RWPE2 (cell line): Measurements from ENCODE around the gene NOXO1.
A peak's percentile ranks its signal among the peaks of the same experiment; 100 is the strongest.

Experiments
- ATAC-seq: fragments of 200-7000 bp; cut with Tn5 transposase; 3 replicates; pipeline ENCODE4 v1.9.1; 2021; ENCODE audit warnings: low read depth
- DNase-seq: peaks from one replicate; pipeline ENCODE4 v3.0.0-alpha.2; 2020; ENCODE audit warnings: low spot score
- H3K27ac ChIP-seq: fragments of 450-650 bp; 2 replicates; pipeline ENCODE4 v1.5.1; 2017; ENCODE audit warnings: mild to moderate bottlenecking; ENCODE audit not compliant: poor library complexity, severe bottlenecking
- H3K27me3 ChIP-seq: fragments of 250-450 bp; sonication (Bioruptor Pico); 2 replicates; pipeline ENCODE4 v1.5.1; 2021; ENCODE audit warnings: mild to moderate bottlenecking, moderate library complexity; ENCODE audit not compliant: insufficient read depth, poor library complexity, severe bottlenecking
- H3K36me3 ChIP-seq: fragments of 250-450 bp; sonication (Bioruptor Pico); 2 replicates; pipeline ENCODE4 v1.5.1; 2020; ENCODE audit warnings: low read depth, mild to moderate bottlenecking, moderate library complexity
- H3K4me1 ChIP-seq: fragments of 250-450 bp; sonication (Bioruptor Pico); 2 replicates; pipeline ENCODE4 v1.5.1; 2021; ENCODE audit warnings: mild to moderate bottlenecking, moderate library complexity; ENCODE audit not compliant: insufficient read depth, poor library complexity, severe bottlenecking
- H3K4me3 ChIP-seq: fragments of 250-450 bp; sonication (Bioruptor Pico); 2 replicates; pipeline ENCODE4 v1.5.1; 2021; ENCODE audit warnings: mild to moderate bottlenecking, moderate library complexity; ENCODE audit not compliant: severe bottlenecking
- H3K9me3 ChIP-seq: fragments of 250-450 bp; sonication (Bioruptor Pico); 2 replicates; pipeline ENCODE4 v1.5.1; 2021; ENCODE audit warnings: mild to moderate bottlenecking, moderate library complexity; ENCODE audit not compliant: severe bottlenecking
- CTCF ChIP-seq: fragments of 450-650 bp; IDR thresholded peaks from one replicate; pipeline ENCODE4 v1.5.1; 2017; ENCODE audit warnings: mild to moderate bottlenecking, moderate library complexity; ENCODE audit not compliant: poor library complexity, severe bottlenecking

NOXO1 gene

DNA sequence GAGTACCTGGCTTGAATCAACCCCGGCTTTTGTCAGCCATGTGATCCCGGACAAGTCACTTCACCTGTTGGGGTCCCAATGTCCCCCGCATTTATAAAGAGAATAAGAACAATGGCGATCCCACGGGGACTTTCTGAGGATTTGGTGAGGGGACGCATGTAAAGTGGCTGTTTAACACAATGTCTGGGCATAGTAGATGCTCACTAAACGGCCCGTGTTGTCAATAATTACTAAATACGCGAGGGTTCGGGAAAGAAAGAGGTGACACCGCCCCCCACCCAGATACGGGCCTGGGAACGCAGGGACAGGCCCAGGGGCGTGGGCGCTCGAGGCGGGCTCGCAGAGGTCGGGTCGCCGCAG lies 10.3 kb upstream of the NOXO1 start:
- Histone ChIP-seq H3K27me3 (peaks cover 5% of the 10 kb centered on the region), H3K36me3 (peaks cover 2% of the 10 kb centered on the region; the same call in 1 of the 2 replicates), H3K4me3 (no peak overlapping the region), H3K9me3 (no peaks in the 10 kb centered on the region), H3K4me1 (peaks cover 2% of the 10 kb centered on the region), H3K27ac (no peak overlapping the region)
- ATAC-seq, result no peak
- TF ChIP-seq CTCF, result no peak
- no peak for DNase-seq

DNA sequence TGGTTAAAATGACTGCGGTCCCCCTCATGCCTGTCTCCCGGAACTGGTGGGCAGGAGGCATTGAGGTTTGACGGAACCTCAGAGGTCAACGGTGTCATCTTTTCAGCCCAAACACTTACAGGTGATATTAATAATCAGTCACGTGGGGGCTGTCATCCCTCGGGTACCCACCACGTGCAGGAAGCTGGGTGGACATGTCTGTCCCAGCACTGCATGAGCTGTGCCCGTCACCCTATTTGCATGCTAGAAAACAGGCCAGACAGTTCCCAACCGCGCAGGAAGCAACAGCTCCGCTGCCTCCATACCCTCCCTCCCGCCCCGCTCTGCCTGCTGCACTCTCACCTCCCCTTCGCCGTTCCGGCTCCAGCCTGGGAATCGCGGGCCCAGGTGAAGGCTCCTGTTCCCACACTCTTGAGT lies 9.9 kb upstream of the NOXO1 start:
- no peak for ATAC-seq

DNA sequence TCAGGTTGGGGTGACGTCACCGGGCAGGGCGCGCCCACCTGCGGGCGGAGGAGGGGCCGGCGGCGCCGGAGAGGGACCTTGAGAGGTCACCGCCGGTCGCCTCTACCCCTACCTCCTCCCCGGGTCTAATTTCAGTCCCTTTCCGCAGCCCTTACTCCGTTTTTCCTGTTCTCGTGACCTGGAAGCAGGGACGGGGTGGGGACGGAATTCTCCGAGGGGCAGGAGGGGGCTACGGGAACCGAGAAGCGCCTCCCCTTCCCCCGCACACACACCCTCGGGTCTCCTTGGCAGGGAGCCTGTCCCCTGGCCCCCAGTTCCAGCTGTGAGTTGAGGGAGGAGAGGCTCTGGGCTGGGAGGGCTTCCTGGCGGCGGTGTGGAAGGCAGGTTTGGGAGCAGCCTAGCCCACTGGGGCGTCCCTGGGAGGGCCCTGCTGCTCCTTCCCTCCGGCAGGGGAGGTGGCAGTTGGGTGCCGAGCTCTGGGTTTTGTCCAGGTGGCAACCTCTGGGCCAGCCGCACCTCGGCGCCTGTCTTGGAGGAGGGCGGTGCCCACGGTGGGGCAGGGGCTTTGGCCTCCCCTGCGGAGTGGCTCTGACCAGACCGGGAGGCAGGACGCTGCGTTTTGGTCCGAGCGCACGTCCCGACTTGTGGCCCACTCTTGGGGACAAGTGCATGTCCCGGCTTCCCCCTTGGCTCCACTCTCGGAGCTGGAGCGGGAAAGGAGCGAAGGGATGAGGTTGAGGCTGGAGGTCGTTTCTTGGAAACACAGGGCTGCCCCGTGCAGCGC lies 9.3 kb upstream of the NOXO1 start:
- Histone ChIP-seq H3K27ac (no peak overlapping the region), H3K27me3 (peaks cover 5% of the 10 kb centered on the region), H3K4me3 (peak overlapping the region; percentile 48), H3K9me3 (no peaks in the 10 kb centered on the region), H3K36me3 (peaks cover 12% of the 10 kb centered on the region), H3K4me1 (peaks cover 2% of the 10 kb centered on the region)
- TF ChIP-seq CTCF, result no peak
- ATAC-seq, result no peak
- no peak for DNase-seq

More for the DNA sequence above, 9.9 kb upstream of the NOXO1 start:
- Histone ChIP-seq H3K4me3 (no peak overlapping the region), H3K27ac (no peak overlapping the region), H3K27me3 (peaks cover 5% of the 10 kb centered on the region), H3K9me3 (no peaks in the 10 kb centered on the region), H3K4me1 (peaks cover 2% of the 10 kb centered on the region), H3K36me3 (peaks cover 6% of the 10 kb centered on the region)
- no peak for TF ChIP-seq CTCF
- no peak for DNase-seq

GRCh38 chr16:1990101-1990350 lies 8.8 kb upstream of the NOXO1 start:
- no peak for TF ChIP-seq CTCF
- Histone ChIP-seq H3K9me3 (no peaks in the 10 kb centered on the region), H3K4me3 (peak overlapping the region; percentile 48), H3K36me3 (peaks cover 17% of the 10 kb centered on the region), H3K4me1 (peaks cover 6% of the 10 kb centered on the region), H3K27ac (no peak overlapping the region), H3K27me3 (peaks cover 5% of the 10 kb centered on the region)
- ATAC-seq (no peak), DNase-seq (no peak)
